Lung microvascular endothelial cell (primary cell): ENCODE results near the gene INTS6. TPM values are rescaled to one million over a fixed set of nuclear protein-coding genes. Genes with fewer than 3 reads are reported as not detected.

ENCODE experiments used
- DNase-seq, 2 donors: peaks; one replicate each; pipeline versions ENCODE4 v3.0.0 to v3.0.0-alpha.2; 2010; ENCODE audit warnings: low read depth in 2 of 2
- total RNA-seq: library from RNA; depleted of rRNA; stranded (reverse); fragments of >200 nt; gene quantifications from 2 replicates; pipeline ENCODE4 v1.2.1, GENCODE V29; 2014

Gene INTS6, protein sequence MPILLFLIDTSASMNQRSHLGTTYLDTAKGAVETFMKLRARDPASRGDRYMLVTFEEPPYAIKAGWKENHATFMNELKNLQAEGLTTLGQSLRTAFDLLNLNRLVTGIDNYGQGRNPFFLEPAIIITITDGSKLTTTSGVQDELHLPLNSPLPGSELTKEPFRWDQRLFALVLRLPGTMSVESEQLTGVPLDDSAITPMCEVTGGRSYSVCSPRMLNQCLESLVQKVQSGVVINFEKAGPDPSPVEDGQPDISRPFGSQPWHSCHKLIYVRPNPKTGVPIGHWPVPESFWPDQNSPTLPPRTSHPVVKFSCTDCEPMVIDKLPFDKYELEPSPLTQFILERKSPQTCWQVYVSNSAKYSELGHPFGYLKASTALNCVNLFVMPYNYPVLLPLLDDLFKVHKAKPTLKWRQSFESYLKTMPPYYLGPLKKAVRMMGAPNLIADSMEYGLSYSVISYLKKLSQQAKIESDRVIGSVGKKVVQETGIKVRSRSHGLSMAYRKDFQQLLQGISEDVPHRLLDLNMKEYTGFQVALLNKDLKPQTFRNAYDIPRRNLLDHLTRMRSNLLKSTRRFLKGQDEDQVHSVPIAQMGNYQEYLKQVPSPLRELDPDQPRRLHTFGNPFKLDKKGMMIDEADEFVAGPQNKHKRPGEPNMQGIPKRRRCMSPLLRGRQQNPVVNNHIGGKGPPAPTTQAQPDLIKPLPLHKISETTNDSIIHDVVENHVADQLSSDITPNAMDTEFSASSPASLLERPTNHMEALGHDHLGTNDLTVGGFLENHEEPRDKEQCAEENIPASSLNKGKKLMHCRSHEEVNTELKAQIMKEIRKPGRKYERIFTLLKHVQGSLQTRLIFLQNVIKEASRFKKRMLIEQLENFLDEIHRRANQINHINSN
- total RNA-seq, result 24.8 and 34.3 TPM in 2 replicates

DNA sequence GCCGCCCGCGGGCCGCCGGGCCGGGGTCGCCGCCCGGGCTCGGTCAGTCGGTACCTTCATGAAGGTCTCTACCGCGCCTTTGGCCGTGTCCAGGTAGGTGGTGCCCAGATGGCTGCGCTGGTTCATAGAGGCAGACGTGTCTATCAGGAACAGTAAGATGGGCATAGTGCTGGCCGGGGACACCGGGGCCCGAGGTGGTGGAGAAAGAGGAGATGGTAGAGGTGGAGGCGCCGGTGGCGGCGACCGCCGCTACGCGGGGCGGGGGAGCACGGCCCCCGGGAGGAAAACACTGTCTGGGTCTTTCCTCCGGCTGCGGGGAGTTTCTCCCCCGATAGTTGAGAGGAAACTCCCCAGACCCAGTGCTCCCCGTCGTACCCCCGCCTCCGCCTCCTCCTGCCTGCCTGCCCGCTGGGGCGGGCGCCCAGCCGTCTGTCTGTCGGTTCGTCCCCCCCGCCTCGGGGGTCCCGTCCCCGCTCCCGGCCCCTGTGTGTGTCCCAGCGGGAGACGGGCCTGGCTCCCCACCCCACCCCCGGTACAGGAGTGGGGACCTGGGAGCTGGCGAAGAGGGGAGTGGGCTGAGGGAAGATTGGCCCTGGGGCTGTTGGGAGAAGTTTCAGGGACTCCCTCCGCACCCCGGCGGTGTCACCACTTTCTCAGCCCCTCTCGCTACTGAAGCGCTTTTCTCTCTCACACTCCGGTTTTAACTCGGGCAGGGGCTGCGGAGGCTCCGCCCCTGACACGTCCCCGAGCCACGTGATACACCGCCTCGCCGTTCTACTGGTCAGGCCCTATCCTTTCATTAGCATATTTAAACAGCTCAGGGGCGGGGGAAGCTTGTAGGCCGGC, at the start of gene INTS6:
Gene INTS6, minus strand, starts transcription at position 676 of the 846 bp plus-strand sequence. Its CDS starts 511 bp downstream, at position 165.
- peak; percentile 100 for DNase-seq

DNA sequence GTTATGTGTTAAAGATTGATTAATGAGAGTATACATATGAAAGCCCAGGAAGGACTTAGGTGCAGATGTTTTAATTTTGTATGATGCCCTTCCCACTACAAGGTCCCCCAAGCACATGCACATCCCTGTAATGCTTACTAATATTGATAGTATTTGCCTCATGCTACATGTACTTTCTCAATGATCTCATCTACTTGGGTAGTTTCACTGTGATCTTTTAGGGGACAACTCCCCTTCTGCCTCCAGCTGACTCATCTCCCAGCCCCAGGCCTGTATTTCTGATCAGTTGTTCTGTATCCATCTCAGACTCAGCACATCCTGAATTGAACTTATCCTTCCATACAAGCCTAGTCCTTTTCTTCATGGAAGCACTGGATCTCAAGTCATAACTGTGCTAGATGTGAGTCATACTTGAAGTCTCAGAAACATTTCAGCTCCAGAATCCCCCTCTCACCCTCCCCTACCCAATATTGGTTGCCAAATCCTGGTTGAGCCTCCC, 49.4 kb upstream of the INTS6 start:
- no peak for DNase-seq

DNA sequence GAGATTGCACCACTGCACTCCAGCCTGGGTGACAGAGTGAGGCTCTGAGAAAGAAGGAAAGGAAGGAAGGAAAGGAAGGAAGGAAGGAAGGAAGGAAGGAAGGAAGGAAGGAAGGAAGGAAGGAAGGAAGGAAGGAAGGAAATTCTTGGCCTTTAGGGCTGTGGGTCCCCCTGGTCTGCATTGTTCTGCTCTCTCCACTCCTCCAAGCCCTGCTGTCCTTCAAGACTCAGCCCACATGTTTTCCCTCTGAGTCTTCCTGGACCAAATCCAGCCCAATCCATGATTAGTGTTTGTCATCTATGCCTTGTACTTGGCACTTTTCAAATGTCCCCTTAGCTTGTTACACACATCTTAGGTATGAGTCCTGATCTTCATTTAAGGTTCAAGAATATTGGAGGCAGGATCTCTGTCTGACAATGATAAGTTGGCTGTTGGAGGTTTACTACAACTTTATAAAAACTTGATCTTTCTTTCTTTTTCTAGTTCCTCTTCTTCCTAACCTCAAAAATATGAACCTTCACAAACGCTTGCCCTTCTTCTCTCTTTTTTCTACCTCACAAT, 48.8 kb upstream of the INTS6 start:
- DNase-seq, result peak in 1 of 2 donors; percentile 10

GRCh38 chr13:51501096-51501495, 48.3 kb upstream of the INTS6 start:
- DNase-seq, result no peak

DNA sequence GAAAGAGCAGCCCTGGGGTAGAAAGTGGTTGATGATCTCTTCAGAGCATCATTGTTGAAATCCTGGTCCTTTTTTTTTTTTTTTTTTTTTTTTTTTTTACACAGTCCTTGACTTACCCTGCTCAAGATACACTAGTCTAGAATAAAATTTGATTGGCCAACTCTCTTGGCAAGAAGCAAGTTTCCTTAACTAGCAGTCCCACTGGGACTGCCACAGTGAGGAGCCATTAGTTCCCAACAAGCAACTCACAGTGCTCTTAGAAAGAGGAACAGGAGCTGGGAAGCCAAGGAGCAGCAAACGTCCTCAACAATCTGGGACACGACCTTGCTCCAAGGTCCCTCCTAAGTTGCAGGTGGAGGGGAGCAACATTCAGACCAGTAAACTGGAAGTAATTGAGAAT, 47.9 kb upstream of the INTS6 start:
- no peak for DNase-seq

- no peak for DNase-seq
These were observed 47.0 kb upstream of the INTS6 start for GRCh38 chr13:51499841-51500240.

DNA sequence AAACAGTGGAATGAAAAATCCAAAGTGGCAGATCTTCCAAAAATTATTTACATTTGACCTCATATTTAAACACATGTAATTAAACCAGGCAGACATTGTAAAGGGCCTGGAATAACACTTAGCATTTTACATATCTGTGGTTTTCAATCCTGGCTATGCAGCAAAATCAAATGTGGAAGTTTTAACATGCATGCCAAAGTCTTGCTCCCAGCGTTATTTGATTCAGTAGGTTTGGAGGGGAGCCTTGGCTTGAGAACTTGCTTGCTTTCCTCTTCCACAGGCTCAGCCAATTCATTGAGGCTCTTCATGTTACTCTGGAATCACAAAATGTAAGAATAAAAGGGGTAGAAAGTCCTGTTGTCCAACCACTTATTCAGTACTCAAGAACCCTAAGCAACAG, 42.5 kb upstream of the INTS6 start:
- DNase-seq, result no peak

GRCh38 chr13:51494156-51494555, 41.3 kb upstream of the INTS6 start:
- no peak for DNase-seq

GRCh38 chr13:51488212-51488611, 35.4 kb upstream of the INTS6 start:
- no peak for DNase-seq

DNA sequence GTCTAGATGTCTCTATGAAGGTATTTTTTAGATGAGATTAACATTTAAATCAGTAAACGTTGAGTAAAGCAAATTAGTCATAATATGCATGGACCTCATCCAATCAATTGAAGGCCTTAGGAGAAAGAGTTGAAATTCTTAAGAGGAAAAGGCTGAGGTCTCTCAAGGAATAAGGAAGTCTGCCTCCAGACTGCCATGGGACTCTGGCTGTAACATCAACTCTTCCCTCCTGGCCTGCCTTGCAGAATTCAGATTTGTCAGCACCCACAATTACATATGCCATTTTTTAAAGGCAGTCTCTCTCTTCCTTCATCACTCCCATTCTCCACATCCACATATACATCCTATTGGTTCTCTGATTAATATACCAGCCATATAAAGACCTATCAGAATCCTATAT, 28.8 kb upstream of the INTS6 start:
- no peak for DNase-seq

DNA sequence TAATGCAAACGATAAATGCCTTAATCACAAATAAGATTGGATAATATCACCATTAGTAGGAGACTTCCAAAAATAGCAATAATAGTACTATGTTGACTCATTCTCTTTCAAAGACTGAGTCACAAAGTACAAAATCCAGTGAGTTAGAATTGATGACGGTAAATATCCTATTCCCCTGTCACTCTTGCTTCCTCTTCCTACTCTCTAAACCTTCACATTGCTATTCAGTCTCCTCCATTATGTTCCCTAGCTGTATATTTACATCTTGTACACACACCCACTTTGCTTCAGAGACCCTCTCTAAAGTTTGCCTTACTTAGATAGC, 26.3 kb upstream of the INTS6 start:
- DNase-seq, result peak in 1 of 2 donors; percentile 57

GRCh38 chr13:51478418-51479198, 25.8 kb upstream of the INTS6 start:
- DNase-seq, result no peak

DNA sequence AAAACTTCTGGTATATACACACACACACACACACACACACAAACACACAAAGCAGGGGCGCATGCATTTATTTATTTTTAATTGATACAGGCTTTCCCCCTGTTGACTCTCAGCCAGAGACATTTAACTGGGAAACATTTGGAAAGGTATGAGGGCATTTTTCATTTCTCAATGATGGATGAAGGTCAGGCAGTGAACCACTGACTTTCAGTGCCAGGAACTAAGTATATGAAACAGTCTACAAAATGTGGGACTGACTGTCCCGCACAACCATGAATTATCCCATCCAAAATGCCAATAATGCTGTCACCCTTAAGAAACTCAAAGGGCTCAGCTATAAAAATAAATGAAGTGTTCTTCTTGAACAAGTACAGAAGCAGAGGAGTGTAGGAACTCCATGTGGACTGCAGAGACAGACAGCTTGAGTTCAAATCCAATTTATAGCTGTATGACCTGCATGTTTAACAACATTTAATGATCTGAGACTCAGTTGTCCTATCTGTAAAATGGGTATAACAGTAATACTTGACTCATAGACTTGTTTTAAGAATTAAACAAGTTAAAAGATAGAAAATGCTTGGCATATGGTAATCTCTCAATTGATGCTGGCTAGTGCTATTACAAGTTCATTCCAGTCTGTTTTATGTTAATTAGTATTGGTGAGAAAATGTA, 25.0 kb upstream of the INTS6 start:
- DNase-seq, result no peak

- no peak for DNase-seq
These were observed 24.3 kb upstream of the INTS6 start for GRCh38 chr13:51477149-51477548.

- DNase-seq, result no peak
These were observed 23.1 kb upstream of the INTS6 start for GRCh38 chr13:51475727-51476501.

DNA sequence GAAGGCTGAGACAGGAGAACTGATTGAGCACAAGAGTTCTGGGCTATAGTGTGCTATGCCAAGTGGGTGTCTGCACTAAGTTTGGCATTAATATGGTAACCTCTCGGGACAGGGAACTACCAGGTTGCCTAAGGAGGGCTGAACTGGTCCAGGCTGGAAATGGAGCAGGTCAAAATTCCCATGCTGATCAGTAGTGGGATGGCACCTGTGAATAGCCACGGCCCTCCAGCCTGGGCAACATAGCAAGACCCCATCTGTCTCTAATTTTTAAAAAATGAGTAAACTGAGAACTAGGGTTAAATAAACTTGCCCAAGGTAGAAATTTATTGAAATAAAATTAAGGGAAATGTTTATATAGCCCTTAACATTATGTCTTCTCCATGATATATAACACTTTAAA, 17.0 kb upstream of the INTS6 start:
- DNase-seq, result no peak

GRCh38 chr13:51467730-51468129, 14.9 kb upstream of the INTS6 start:
- DNase-seq, result no peak

- DNase-seq, result no peak
These were observed 12.3 kb upstream of the INTS6 start for GRCh38 chr13:51465124-51465523.
